C4-2B (cell line): ENCODE measurements around the gene SOX15.

Experiments
- H3K27ac ChIP-seq: fragments of 450-650 bp; 2 replicates; pipeline ENCODE4 v1.5.1; 2017
- ZFX ChIP-seq: fragments of 450-650 bp; IDR thresholded peaks from 2 replicates; pipeline ENCODE4 v1.6.1; 2017
- TF ChIP-seq, protein P1 (sequence below): fragments of 450-650 bp; conservative IDR thresholded peaks from 2 replicates; pipeline ENCODE4 v1.5.1; 2017; ENCODE audit warnings: mild to moderate bottlenecking

Gene SOX15

DNA sequence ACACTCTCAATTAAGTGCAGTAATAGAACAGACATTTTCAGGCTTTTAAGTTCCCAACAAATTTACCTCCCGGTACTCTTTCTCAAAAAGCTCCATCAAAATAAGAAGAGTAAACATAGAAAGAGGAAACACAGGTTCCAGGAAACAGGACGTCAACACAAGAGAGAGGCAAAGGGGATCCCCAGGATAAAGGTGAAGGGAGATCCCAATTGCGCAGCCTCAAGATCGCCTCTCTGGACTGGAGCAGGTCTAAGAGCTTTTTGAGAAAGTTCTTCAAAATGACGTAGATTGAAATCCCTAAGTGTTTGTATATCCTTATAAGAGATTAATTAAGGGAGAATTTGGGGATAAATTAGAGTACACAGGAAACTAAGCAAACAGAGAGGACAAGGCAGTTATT, 28.7 kb upstream of the SOX15 start:
- TF ChIP-seq ZFX, result no peak
- TF ChIP-seq, protein P1, sequence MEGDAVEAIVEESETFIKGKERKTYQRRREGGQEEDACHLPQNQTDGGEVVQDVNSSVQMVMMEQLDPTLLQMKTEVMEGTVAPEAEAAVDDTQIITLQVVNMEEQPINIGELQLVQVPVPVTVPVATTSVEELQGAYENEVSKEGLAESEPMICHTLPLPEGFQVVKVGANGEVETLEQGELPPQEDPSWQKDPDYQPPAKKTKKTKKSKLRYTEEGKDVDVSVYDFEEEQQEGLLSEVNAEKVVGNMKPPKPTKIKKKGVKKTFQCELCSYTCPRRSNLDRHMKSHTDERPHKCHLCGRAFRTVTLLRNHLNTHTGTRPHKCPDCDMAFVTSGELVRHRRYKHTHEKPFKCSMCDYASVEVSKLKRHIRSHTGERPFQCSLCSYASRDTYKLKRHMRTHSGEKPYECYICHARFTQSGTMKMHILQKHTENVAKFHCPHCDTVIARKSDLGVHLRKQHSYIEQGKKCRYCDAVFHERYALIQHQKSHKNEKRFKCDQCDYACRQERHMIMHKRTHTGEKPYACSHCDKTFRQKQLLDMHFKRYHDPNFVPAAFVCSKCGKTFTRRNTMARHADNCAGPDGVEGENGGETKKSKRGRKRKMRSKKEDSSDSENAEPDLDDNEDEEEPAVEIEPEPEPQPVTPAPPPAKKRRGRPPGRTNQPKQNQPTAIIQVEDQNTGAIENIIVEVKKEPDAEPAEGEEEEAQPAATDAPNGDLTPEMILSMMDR, result no peak
- H3K27ac ChIP-seq, result no peak overlapping the region

DNA sequence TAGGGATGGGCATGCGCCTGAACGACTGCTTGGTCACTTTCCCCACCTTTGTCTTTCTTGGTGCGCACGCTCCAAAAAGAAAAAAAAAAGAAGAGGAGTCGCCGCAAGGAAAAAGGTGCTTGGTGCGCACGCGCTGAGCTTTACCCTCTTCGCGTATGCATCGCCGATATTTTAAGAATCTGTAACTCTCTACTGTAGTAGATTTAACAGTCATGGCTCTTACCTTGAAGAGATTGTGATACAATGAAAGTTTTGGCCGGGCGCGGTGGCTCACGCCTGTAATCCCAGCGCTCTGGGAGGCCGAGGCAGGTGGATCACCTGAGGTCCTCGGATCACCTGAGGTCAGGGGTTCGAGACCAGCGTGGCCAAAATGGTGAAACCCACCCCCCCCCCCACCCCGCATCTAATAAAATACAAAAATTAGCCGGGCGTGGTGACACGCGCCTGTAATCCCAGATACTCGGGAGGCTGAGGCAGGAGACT, 25.4 kb upstream of the SOX15 start:
- TF ChIP-seq, protein P1, result no peak
- no peak for TF ChIP-seq ZFX
- H3K27ac ChIP-seq, result peak overlapping the region; percentile 70

DNA sequence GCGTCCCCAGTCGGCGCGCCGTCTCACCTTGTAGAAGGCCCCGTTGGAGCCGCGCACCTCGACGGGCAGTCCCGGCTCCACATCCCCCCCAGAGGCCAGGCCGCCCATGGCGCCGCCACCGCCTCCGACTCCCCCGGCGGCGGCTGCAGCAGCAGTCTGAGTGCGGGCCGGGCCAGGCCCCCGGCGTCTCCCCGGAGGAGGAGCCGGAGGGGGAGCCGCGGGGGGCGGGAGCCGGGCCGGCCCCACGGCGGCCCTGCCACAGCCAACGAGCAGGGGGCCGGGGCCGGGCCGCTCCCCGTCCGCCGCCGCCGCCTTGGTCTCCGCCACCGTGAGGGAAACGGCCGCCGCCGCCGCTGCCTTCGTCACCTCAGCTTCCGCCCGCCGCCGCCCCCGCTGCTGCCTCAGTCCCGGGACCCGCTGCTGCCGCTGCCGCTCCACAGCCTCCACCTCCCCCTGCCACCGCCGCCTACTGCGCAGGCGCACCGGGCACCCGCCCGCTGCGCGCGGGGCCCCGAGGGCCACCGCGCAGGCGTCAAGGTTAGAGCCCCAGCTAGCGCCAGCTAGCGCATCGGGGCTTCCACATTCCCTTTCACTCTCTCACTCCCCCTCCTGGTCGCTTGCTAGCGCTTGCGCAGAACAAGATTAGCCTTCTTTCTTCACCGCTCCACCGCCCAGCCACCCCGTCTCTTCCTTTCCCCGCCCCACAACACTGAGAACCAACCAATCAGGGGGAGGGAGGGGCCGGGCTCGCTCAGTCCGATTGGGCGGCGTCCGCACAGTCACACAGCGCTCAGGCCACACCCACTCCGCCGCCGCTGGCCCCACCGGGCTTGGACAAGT, 24.8 kb upstream of the SOX15 start, which contains the start of gene FXR2:
FXR2 (minus strand) TSS at position 473 of the 840 bp plus-strand sequence; CDS start at position 108, 365 bp downstream.
- peak within 1 kb of the TSS; percentile 97 for H3K27ac ChIP-seq
- peak; percentile 88; the same call in 1 of the 2 replicates for TF ChIP-seq ZFX
- TF ChIP-seq, protein P1, result peak; percentile 78

DNA sequence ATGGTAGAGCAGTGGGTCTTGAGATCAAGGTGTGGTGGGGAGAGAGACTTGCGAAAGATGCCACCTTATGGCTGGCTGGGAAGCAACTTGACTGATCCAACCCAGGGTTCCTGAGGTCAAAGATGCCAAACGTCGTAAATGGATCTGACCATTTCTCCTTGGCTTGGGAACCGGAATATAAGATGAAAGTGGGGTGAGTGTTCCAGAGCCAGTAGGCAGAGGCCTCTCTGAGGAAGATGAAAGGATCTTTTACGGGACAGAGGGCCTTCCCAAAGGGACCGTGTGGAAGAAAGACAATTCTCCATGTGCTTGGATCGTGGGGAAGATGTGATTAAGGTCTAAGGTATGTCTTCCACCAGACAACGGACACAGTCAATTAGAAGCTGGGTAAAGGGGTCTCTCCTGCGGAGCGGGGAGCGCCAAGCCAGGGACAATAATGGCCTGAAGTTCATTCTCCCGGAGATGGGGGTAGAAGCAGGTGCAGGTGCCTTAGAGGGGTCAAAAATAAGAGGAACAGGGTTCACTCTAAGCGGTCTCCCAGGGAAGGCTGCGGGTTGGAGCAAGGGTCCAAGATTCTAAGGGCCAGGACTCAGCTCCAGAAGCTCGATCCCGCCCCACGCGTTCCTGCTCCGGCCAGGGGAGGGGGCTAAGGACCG, 24.0 kb upstream of the SOX15 start:
- peak overlapping the region; percentile 97 for H3K27ac ChIP-seq
- TF ChIP-seq, protein P1, result no peak
- TF ChIP-seq ZFX, result no peak

DNA sequence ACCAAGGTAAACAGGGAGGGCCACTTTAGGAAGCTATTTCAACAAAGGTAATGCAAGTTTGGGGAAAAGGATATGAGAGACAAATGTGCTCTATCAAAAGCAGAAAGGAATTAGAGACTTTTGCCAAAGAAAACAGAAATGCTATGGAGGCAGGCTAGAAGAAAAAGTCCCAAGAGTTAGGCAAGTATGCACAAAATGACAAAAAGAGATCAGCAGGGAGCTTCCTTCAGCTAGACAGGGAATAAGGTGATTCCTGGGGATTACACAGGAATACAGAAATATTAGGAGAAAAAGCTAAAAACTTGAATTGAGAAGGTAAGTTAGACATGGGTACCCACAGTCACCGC, 22.4 kb upstream of the SOX15 start:
- H3K27ac ChIP-seq, result peak overlapping the region; percentile 97
- no peak for TF ChIP-seq ZFX
- TF ChIP-seq, protein P1, result no peak

DNA sequence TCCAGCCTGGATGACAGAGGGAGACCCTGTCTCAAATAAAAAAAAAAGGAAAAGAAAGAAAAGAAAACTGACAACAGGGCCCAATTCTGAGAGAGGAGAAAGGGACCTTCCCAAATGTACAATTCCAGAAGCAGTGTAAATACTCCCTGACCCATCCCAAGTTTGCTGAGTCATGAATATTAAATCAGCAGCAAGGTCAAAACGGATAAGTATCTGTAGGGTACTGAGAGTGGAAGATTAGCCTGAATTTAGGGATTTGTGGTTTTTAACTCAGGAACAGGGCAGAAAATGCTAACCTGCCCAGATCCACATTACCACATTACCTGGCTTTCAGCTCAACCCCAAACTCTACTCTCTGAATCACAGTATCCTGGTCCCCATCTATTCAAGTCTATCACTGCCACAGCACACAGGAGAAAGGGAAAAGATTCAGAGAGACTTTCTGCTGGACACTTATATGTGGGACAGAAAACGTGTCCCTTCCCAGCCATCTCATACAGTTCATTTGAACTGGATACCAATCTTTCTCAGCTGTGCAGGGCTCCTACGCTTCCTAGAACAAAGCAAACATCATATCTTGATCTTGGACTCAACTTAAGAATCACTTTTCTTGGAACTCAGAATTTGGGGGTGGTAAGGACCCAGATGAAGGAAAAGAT, 21.9 kb upstream of the SOX15 start:
- peak overlapping the region; percentile 13 for H3K27ac ChIP-seq

DNA sequence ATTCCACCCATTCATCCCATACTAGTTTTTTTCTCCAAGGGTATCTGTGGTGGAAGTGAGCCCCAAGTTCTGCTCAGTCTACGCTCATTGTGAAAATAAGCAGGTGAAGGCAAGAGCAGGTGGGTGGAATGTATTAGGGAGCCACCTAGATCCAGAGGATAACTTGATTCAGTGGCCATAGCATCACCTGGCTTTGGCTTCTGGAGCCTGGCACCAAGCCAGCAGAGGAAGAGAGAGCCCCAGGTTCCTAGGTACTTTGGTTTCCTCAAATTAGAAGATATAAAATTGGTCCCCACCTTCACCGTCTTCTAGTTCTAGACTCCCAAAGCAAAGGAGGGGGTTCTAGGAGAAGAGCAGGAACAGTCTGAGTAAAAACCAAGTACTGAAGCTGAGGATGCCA, 20.7 kb upstream of the SOX15 start:
- H3K27ac ChIP-seq, result no peak overlapping the region
- TF ChIP-seq, protein P1, result no peak
- no peak for TF ChIP-seq ZFX

More for the DNA sequence above, 21.9 kb upstream of the SOX15 start:
- no peak for TF ChIP-seq ZFX
